Fibroblast of skin of abdomen (primary cell): ENCODE measurements around the gene CEP295NL.
A peak's percentile ranks its signal among the peaks of the same experiment; 100 is the strongest.

Source experiments
- DNase-seq: peaks from one replicate; pipeline ENCODE4 v3.0.0-alpha.2; 2013

CEP295NL gene

DNA sequence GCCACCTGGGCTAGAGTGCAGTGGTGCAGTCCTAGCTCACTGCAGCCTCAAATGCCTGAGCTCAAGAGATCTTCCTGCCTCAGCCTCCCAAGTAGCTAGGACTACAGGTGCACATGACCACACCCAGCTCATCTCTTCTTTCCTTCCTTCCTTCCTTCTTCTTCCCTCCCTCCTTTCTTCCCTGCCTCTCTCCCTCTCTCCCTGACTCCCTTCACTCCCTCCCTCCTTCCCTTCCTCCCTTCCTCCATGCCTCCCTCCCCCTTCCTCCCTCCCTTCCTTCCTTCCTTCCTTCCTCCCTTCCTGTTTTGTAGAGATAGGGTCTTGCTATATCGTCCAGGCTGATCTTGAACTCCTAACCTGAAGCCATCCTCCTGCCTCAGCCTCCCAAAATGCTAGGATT lies 38.9 kb downstream of the CEP295NL start:
- no peak for DNase-seq

DNA sequence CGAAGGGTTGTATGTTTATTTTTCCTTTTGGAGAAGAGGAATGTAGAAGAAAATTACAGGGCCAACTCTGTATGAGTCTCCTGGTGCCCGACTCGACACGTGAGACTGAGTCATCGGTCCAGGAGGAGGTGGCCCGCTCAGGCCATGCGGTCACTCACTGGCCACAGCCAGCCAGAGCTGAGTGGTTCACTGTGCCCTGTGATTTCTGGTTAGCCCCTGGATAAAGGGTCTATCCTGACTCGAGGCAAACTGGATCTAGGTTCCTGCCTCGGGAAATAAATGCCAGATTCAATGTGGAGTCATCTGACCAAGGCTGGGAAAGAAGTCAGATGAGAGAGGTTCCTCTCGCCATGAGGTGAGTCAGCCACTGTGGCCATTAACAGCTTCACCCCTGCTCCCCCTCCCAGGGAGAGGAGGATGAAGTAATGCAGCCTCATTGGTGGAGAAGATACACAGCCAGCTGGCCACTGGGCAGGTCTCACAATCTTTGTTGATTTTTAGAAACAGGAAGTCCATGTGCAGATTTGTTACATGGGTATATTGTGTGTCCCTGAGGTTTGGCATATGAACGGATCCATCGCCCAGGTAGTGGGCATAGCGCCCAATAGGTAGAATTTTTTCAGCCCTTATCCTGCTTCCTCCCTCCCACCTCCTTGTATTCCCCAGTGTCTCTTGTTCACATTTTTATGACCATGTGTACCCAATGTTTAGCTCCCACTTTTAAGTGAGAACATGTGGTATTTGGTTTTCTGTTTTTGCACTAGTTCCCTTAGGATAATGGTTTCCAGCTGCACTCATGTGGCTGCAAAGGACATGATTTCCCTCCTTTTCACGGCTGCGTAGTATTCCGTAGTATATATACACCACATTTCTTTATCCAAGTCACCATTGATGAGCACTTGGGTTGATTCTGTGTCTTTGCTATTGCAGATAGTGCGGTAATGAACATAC lies 40.7 kb downstream of the CEP295NL start:
- peak; percentile 95 for DNase-seq

DNA sequence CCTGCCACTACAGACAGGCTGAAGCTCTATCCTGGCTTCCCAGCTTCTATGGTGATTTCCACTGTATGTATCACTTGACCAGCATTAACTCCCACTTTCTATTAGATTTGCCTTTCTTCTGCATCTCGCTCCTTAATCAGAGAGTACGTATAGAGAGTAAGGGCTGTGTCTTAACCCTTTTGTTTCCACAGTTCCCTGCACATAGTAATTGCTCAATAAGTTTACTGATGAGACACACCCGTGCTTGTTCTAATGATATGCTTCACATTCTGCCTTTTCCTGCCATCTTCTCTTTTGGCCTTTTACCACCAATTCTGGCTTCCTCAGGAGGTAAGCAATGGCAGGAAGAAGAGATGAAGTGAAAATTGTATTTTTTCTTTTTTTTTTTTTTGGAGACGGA lies 41.8 kb downstream of the CEP295NL start:
- DNase-seq = no peak

- no peak for DNase-seq
Measured at GRCh38 chr17:78859051-78859450, 44.0 kb downstream of the CEP295NL start.

DNA sequence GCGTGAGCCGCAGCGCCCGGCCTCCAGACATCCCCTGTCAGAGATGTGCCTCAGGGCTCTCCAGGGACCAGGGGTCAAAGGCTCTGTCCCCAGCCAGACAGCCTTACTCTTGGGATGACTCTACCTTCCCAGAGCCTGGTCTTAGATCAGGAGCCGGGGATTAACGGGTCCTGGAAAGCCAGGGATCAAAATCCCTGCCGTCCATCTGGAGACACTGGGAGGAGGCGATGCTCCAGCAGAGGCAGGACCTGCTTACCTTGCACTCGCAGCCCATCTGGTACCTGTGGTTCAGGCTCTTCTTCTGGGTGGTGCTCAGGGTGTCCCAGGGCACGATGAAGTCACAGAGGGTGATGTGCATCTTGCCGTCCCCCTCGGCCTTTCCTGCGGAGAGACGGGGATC lies 45.7 kb downstream of the CEP295NL start:
- no peak for DNase-seq

DNA sequence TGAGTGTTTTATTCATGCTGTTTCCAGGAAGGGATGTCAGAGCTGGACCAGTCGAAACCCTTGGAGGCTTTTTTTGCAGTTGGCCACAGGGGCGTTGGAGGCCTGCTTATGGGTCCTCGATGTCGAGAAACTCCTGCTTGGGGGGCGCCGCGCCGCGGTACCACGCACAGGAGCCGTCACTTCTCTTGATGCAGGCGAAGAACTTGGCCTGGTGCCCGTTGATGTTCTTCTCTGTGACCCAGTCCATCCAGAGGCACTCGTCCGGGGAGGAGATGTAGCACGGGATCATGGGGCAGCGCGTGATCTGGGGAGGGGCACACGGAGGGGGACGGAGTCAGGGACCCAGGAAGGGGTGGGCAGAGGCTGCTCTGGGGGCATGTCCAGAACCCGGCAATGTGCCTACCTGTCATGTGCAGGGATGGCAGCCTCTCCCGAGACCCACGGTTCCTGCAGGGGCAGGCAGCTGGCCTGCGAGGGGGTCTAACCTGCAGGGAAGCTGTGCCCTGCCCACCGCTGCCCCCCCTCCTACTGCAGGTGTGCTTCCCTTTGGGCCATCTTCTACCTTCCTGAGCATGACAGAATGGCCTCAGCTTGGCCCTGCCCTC lies 47.3 kb downstream of the CEP295NL start:
- DNase-seq = no peak

DNA sequence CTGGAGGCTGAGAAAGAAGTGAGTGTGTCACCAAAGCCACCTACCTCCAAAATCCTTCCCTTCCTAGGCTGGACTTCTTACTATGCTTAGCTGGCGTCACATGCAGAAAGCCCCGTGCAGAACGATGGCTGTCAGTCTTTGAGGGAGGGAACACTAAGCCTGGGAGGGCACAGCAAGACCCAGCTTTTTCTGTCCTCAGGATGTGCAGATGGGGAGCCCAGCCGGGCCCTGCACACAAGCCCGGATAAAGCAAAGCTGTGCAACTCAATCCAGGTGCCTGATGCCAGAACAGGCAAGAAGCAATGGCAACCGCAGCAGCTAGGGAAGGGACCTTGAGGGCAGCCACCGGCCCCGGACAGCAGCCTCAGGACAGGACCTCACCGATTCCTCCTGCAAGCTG lies 48.5 kb downstream of the CEP295NL start:
- DNase-seq = no peak

DNA sequence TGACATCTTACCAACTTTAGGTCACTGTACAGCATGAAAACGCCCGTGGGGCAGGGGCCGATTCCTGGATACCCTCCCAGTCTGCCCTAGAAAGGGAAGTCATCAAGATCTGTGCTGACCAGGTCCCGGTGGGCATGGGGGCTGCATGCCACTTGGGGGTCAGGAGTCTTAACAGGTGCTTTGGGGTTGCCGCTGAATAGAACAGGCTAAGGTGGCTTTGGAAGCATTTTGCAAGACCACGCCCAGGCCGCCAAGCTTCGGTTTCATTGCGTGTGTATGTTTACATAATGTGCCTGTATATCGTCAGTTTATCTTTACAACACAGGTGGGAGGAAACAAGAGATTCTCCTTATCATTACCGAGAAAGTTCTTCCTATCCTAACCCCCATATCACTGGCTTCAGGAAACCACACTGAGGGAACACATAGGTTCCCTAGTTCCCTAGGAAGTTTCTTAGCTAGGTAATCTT lies 49.0 kb downstream of the CEP295NL start:
- no peak for DNase-seq

- DNase-seq = no peak
Measured at GRCh38 chr17:78852709-78853121, 50.3 kb downstream of the CEP295NL start.

GRCh38 chr17:78849026-78849425 lies 54.0 kb downstream of the CEP295NL start:
- no peak for DNase-seq

- DNase-seq = no peak
Measured at GRCh38 chr17:78847052-78847451, 55.9 kb downstream of the CEP295NL start.

- DNase-seq = peak; percentile 37
Measured at GRCh38 chr17:78844301-78845005, 58.5 kb downstream of the CEP295NL start.

- DNase-seq = no peak
Measured at GRCh38 chr17:78842881-78843565, 60.0 kb downstream of the CEP295NL start.

- DNase-seq = peak; percentile 99
Measured at GRCh38 chr17:78840780-78841611, 62.0 kb downstream of the CEP295NL start, which contains the start of gene USP36. TSS of gene USP36 (minus strand) at chr17:78840814. CDS start at chr17:78836363, 4,451 bp downstream.
